Measurements from ENCODE around the gene FASTKD3. TPM values are rescaled to one million over a fixed set of nuclear protein-coding genes. Genes with fewer than 3 reads are reported as not detected.

FASTKD3 gene
- total RNA-seq, result 10.8 and 22.8 TPM in 2 replicates

DNA sequence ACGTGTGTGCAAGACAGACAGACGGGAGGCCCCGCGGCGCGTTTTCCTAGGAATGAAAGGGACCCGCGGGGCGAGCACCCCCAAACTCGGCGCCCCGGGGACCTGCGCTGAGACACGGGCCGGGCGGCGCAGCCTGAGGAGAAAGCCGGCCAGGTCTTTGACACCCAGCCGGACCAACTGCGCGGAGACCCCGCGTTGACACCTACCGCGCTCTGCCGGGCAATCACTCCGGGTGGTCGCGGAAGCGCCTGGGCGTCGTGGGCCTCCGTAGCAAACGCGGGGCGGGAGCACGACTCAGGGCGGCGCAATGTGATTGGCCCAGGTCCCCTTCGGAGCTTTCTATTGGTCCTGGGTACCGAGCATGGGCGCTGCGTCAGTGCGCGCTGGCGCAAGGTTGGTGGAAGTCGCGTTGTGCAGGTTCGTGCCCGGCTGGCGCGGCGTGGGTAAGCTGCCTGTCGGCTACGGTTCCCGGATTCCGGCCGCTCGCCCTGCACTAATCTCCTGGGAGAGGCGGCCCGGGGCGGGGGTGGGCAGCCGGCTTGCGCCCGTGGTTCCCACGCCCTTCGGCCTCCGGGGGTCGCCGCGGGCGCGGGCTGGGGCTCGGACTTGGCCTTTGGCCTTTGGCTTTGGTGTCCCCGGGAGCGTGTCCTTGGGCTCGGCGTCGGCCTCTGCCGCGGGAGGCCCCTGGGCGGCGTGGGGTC, at the start of gene FASTKD3, which contains the start of gene MTRR:
FASTKD3 (minus strand) TSS at position 259 of the 701 bp plus-strand sequence. CDS start 948 bp downstream, outside the sequence.
MTRR (plus strand) TSS at position 376 of the 701 bp plus-strand sequence. CDS start 1,647 bp downstream, outside the sequence.

GRCh38 chr5:7850395-7851239, 18.2 kb downstream of the FASTKD3 start, which contains the start of gene CFAP90:
TSS of gene CFAP90 (minus strand) at chr5:7851133. CDS start at chr5:7851021, 112 bp downstream.

Other genes with a start within 250 kb of the FASTKD3 start
- gene CFAP90, start 17.9 kb downstream of the FASTKD3 start, total RNA-seq, result 0.17 TPM in 1 of 2 replicates, not detected in the other
- gene MTRR, start 117 bp upstream of the FASTKD3 start, total RNA-seq, result 28.9 and 37.1 TPM in 2 replicates